GM23338 (cell line): ENCODE data around the gene CARMIL1. TPM values are rescaled to one million over a fixed set of nuclear protein-coding genes. Genes with fewer than 3 reads are reported as not detected.

Source experiments
- ATAC-seq: fragments of 200-7000 bp; cut with Tn5 transposase; 3 replicates; pipeline ENCODE4 v1.9.1; 2020
- DNase-seq: peaks from one replicate; pipeline ENCODE4 v3.0.0-alpha.2; 2015; ENCODE audit warnings: low spot score
- H2AFZ ChIP-seq: fragments of 200-600 bp; sonication (generic); 2 replicates; pipeline ENCODE4 v1.8.0; 2016; ENCODE audit warnings: antibody characterized with exemption, mild to moderate bottlenecking, moderate library complexity
- H3F3A ChIP-seq: fragments of 200-600 bp; sonication (generic); replicated peaks from 2 replicates; pipeline ENCODE4 v1.8.0; 2017; ENCODE audit warnings: antibody characterized with exemption, mixed run types, low read depth
- H3K27ac ChIP-seq: fragments of 200-600 bp; sonication (generic); 2 replicates; pipeline ENCODE4 v1.6.1; 2016; ENCODE audit warnings: low read depth
- H3K27me3 ChIP-seq: fragments of 200-600 bp; sonication (generic); 2 replicates; pipeline ENCODE4 v1.8.0; 2016; ENCODE audit warnings: mild to moderate bottlenecking, mixed run types, moderate library complexity; ENCODE audit not compliant: insufficient read depth
- H3K36me3 ChIP-seq: fragments of 200-600 bp; sonication (generic); 2 replicates; pipeline ENCODE4 v1.8.0; 2016; ENCODE audit warnings: mild to moderate bottlenecking; ENCODE audit not compliant: insufficient read depth
- H3K4me1 ChIP-seq: fragments of 200-600 bp; sonication (generic); 2 replicates; pipeline ENCODE4 v1.8.0; 2016; ENCODE audit warnings: mild to moderate bottlenecking, moderate library complexity; ENCODE audit not compliant: insufficient read depth
- H3K4me2 ChIP-seq: fragments of 200-600 bp; sonication (generic); 2 replicates; pipeline ENCODE4 v1.7.1; 2017; ENCODE audit warnings: mixed run types
- H3K4me3 ChIP-seq: fragments of 200-600 bp; sonication (generic); 2 replicates; pipeline ENCODE4 v1.6.1; 2016; ENCODE audit warnings: mixed run types
- H3K79me2 ChIP-seq: fragments of 200-600 bp; sonication (generic); replicated peaks from 2 replicates; pipeline ENCODE4 v1.8.0; 2017; ENCODE audit warnings: mild to moderate bottlenecking; ENCODE audit not compliant: insufficient read depth
- H3K9me2 ChIP-seq: fragments of 200-600 bp; sonication (generic); 2 replicates; pipeline ENCODE4 v1.8.0; 2017; ENCODE audit not compliant: insufficient read depth
- H4K20me1 ChIP-seq: fragments of 200-600 bp; sonication (generic); replicated peaks from 2 replicates; pipeline ENCODE4 v1.8.0; 2017; ENCODE audit warnings: mild to moderate bottlenecking; ENCODE audit not compliant: insufficient read depth
- H3K27ac Mint-ChIP-seq: 2 replicates; pipeline ENCODE4 v1.8.0; 2020; ENCODE audit warnings: inconsistent platforms, mild to moderate bottlenecking, moderate library complexity, mixed read lengths
- H3K27me3 Mint-ChIP-seq: 3 replicates; pipeline ENCODE4 v1.8.0; 2022; ENCODE audit warnings: low read depth, mild to moderate bottlenecking, moderate library complexity, mixed read lengths, inconsistent platforms; ENCODE audit not compliant: insufficient read depth, poor library complexity
- H3K36me3 Mint-ChIP-seq: 3 replicates; pipeline ENCODE4 v1.8.0; 2021; ENCODE audit warnings: low read depth, mild to moderate bottlenecking, inconsistent platforms, moderate library complexity, mixed read lengths
- H3K4me1 Mint-ChIP-seq: 3 replicates; pipeline ENCODE4 v1.8.0; 2020; ENCODE audit warnings: mild to moderate bottlenecking, inconsistent platforms, mixed read lengths
- H3K4me3 Mint-ChIP-seq: 3 replicates; pipeline ENCODE4 v1.8.0; 2021; ENCODE audit warnings: moderate library complexity, mild to moderate bottlenecking, inconsistent platforms, mixed read lengths
- H3K9me3 Mint-ChIP-seq: 3 replicates; pipeline ENCODE4 v1.8.0; 2020; ENCODE audit warnings: moderate library complexity, mild to moderate bottlenecking, inconsistent platforms, mixed read lengths
- CREB1 ChIP-seq: fragments of 250-450 bp; sonication (Bioruptor Pico); IDR thresholded peaks from 2 replicates; pipeline ENCODE4 v1.5.0; 2020; ENCODE audit warnings: low read depth, mild to moderate bottlenecking, moderate library complexity
- CTCF ChIP-seq, 2 experiments: fragments of 200-600 bp in 1 of 2; sonication (generic) in 1 of 2; conservative IDR thresholded peaks; 2 replicates each; pipeline versions ENCODE4 v1.5.1 to v1.6.1; 2016 to 2017; ENCODE audit warnings: antibody characterized with exemption in 2 of 2, low read depth in 2 of 2, mild to moderate bottlenecking in 2 of 2, moderate library complexity in 1 of 2
- ETS1 ChIP-seq: IDR thresholded peaks from 2 replicates; pipeline ENCODE4 v1.6.1; 2016; ENCODE audit warnings: antibody characterized with exemption
- EZH2 ChIP-seq: fragments of 200-600 bp; sonication (generic); IDR thresholded peaks from one replicate; pipeline ENCODE4 v1.8.0; 2017; ENCODE audit warnings: antibody characterized with exemption, mild to moderate bottlenecking, low read depth; ENCODE audit not compliant: unreplicated experiment
- EZH2phosphoT487 ChIP-seq: fragments of 200-600 bp; sonication (generic); IDR thresholded peaks from one replicate; pipeline ENCODE4 v1.8.1; 2018; ENCODE audit warnings: antibody characterized with exemption; ENCODE audit not compliant: unreplicated experiment
- JUNB ChIP-seq: IDR thresholded peaks from one replicate; pipeline ENCODE4 v1.6.1; 2016; ENCODE audit warnings: antibody characterized with exemption; ENCODE audit not compliant: unreplicated experiment
- NANOG ChIP-seq: IDR thresholded peaks from 2 replicates; pipeline ENCODE4 v1.6.1; 2016; ENCODE audit warnings: antibody characterized with exemption, borderline replicate concordance
- POLR2AphosphoS5 ChIP-seq: IDR thresholded peaks from 2 replicates; pipeline ENCODE4 v1.6.1; 2016; ENCODE audit warnings: antibody characterized with exemption, low read depth
- REST ChIP-seq: IDR thresholded peaks from one replicate; pipeline ENCODE4 v1.6.1; 2018; ENCODE audit warnings: antibody characterized with exemption; ENCODE audit not compliant: unreplicated experiment
- STAT1 ChIP-seq: IDR thresholded peaks from one replicate; pipeline ENCODE4 v1.6.1; 2016; ENCODE audit warnings: antibody characterized with exemption; ENCODE audit not compliant: unreplicated experiment
- ZNF114 ChIP-seq: fragments of 250-450 bp; sonication (Bioruptor Pico); IDR thresholded peaks from 2 replicates; pipeline ENCODE4 v1.5.0; 2020; ENCODE audit warnings: mild to moderate bottlenecking, moderate library complexity
- ZNF331 ChIP-seq: fragments of 250-450 bp; sonication (Bioruptor Pico); IDR thresholded peaks from 2 replicates; pipeline ENCODE4 v1.5.0; 2020; ENCODE audit warnings: low read depth, mild to moderate bottlenecking, moderate library complexity
- ZNF462 ChIP-seq: fragments of 250-450 bp; sonication (Bioruptor Pico); IDR thresholded peaks from 2 replicates; pipeline ENCODE4 v1.5.0; 2020; ENCODE audit warnings: mild to moderate bottlenecking, moderate library complexity
- polyA plus RNA-seq: library from polyadenylated mRNA; unstranded; fragments of >200 nt; fragmentation: Nextera tagmentation; extraction: Ambion mirVana; gene quantifications from 2 replicates; pipeline ENCODE4 v1.2.1, GENCODE V29; 2016
- total RNA-seq: library from RNA; depleted of rRNA; stranded (reverse); fragments of >200 nt; shearing (Covaris generic); gene quantifications from 2 replicates; pipeline ENCODE4 v1.2.3, GENCODE V29; 2014

CARMIL1 gene
- total and polyA plus RNA-seq, 2 experiments from 2014 or later = 43.2 to 66.9 TPM

DNA sequence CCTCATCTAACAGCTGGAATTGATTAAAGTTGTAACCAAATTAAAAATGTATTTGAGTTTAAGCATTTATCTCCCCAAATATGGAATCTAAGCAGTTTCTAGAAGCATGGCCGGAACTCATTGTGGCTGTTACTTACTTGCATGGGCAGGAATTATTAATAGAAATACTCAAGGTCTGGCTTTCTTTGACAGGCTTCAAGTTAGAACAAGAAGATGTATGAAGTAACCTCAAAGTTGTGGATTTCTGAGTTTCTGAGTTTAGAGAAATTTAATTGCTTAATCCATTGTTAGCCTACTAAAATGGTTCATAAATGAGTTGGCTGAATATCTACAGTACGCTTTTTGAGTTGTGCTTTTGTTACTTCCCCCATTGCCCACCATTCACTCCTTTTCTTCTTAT lies 7.7 kb downstream of the CARMIL1 start:
- Mint-ChIP-seq H3K36me3 (peaks cover 11% of the 10 kb centered on the region; the same call in 2 of the 3 replicates), H3K9me3 (no peaks in the 10 kb centered on the region), H3K27me3 (no peaks in the 10 kb centered on the region), H3K27ac (no peak overlapping the region), H3K4me1 (peaks cover 24% of the 10 kb centered on the region), H3K4me3 (no peak overlapping the region)
- no peak overlapping the region for H3K4me3 ChIP-seq
- H2AFZ ChIP-seq = no peak overlapping the region
- no peak for ATAC-seq
- peaks cover 5% of the 10 kb centered on the region; the same call in 1 of the 2 replicates for H3K36me3 ChIP-seq
- no peaks in the 10 kb centered on the region for H3K27me3 ChIP-seq
- peaks cover 14% of the 10 kb centered on the region for H3K4me1 ChIP-seq
- peaks cover 100% of the 10 kb centered on the region for H3K79me2 ChIP-seq
- no peak overlapping the region for H3K27ac ChIP-seq
- DNase-seq = no peak
- no peak overlapping the region for H3K4me2 ChIP-seq
- no peak for TF ChIP-seq NANOG
- TF ChIP-seq CREB1 = no peak
- TF ChIP-seq JUNB = no peak
- TF ChIP-seq ETS1 = no peak
- no peak for TF ChIP-seq ZNF331 (CRISPR knock-in tag)
- no peak for TF ChIP-seq EZH2phosphoT487
- no peak for TF ChIP-seq EZH2
- no peak for TF ChIP-seq ZNF462 (CRISPR knock-in tag)
- TF ChIP-seq STAT1 = no peak
- TF ChIP-seq CTCF (conservative IDR thresholded peaks at IDR 0.05; ENCODE audit: low read depth in 2 of 2) = no peak
- no peak for TF ChIP-seq ZNF114 (CRISPR knock-in tag)
- no peak for TF ChIP-seq POLR2AphosphoS5
- no peak for TF ChIP-seq REST
- H3K9me2 ChIP-seq = no peaks in the 10 kb centered on the region
- no peaks in the 10 kb centered on the region for H3F3A ChIP-seq
- peaks cover 36% of the 10 kb centered on the region for H4K20me1 ChIP-seq
